Measurements from ENCODE around the gene DCST2. TPM values are rescaled to one million over a fixed set of nuclear protein-coding genes. Genes with fewer than 3 reads are reported as not detected.

Gene DCST2
- total RNA-seq, 1 donor from 2014 or later: 0.80 TPM

GRCh38 chr1:154974102-154974807 lies 59.3 kb downstream of the DCST2 start, which contains the start of gene CKS1B:
CKS1B (plus strand) TSS chr1:154974681; CDS start chr1:154974746, 65 bp downstream.
- Mint-ChIP-seq H3K36me3 (ENCODE audit: low read depth) (peaks cover 33% of the 10 kb centered on the region), H3K27me3 (ENCODE audit: low read depth) (no peaks in the 10 kb centered on the region), H3K4me1 (ENCODE audit: low read depth) (peaks cover 32% of the 10 kb centered on the region), H3K9me3 (no peaks in the 10 kb centered on the region), H3K4me3 (ENCODE audit: low read depth) (no peak within 1 kb of the TSS), H3K27ac (no peak within 1 kb of the TSS)
- intact Hi-C loops (cut with micrococcal nuclease): loop anchor here (1.0 to 2.0 kb wide), 7 partner anchors 9 to 416 kb away; partner anchors contain the start of genes FLAD1, PYGO2 and UBE2Q1
- peak; percentile 97 for DNase-seq (ENCODE audit: low spot score)

GRCh38 chr1:154973344-154974101 lies 60.1 kb downstream of the DCST2 start:
- intact Hi-C loops (cut with micrococcal nuclease): loop anchor here (1.0 to 2.0 kb wide), 7 partner anchors 10 to 415 kb away; partner anchors contain the start of genes FLAD1, PYGO2 and UBE2Q1
- Mint-ChIP-seq H3K36me3 (ENCODE audit: low read depth) (peaks cover 33% of the 10 kb centered on the region), H3K9me3 (no peaks in the 10 kb centered on the region), H3K27ac (no peak overlapping the region), H3K4me3 (ENCODE audit: low read depth) (no peak overlapping the region), H3K4me1 (ENCODE audit: low read depth) (peaks cover 36% of the 10 kb centered on the region), H3K27me3 (ENCODE audit: low read depth) (no peaks in the 10 kb centered on the region)
- DNase-seq (ENCODE audit: low spot score): peak; percentile 92

GRCh38 chr1:154972517-154973343 lies 60.9 kb downstream of the DCST2 start:
- peak overlapping the region; percentile 75 for H3K27ac Mint-ChIP-seq
- no peaks in the 10 kb centered on the region for H3K9me3 Mint-ChIP-seq
- peaks cover 34% of the 10 kb centered on the region for H3K36me3 Mint-ChIP-seq (ENCODE audit: low read depth)
- no peak for DNase-seq (ENCODE audit: low spot score)
- peaks cover 35% of the 10 kb centered on the region for H3K4me1 Mint-ChIP-seq (ENCODE audit: low read depth)
- intact Hi-C loops (cut with micrococcal nuclease): no loop called here
- no peaks in the 10 kb centered on the region for H3K27me3 Mint-ChIP-seq (ENCODE audit: low read depth)
- no peak overlapping the region for H3K4me3 Mint-ChIP-seq (ENCODE audit: low read depth)

- no peaks in the 10 kb centered on the region for H3K27me3 Mint-ChIP-seq (ENCODE audit: low read depth)
- H3K27ac Mint-ChIP-seq: peak overlapping the region; percentile 75
- DNase-seq (ENCODE audit: low spot score): no peak
- no peak overlapping the region for H3K4me3 Mint-ChIP-seq (ENCODE audit: low read depth)
- no peaks in the 10 kb centered on the region for H3K9me3 Mint-ChIP-seq
- peaks cover 35% of the 10 kb centered on the region for H3K36me3 Mint-ChIP-seq (ENCODE audit: low read depth)
- intact Hi-C loops (cut with micrococcal nuclease): no loop called here
- H3K4me1 Mint-ChIP-seq (ENCODE audit: low read depth): peaks cover 35% of the 10 kb centered on the region
These were observed 61.4 kb downstream of the DCST2 start for GRCh38 chr1:154972213-154972516.

GRCh38 chr1:154971341-154971998 lies 62.1 kb downstream of the DCST2 start:
- H3K4me3 Mint-ChIP-seq (ENCODE audit: low read depth): peak overlapping the region; percentile 10

GRCh38 chr1:154970631-154971340 lies 62.8 kb downstream of the DCST2 start, which contains the start of gene SHC1:
SHC1 (minus strand) TSS chr1:154970747; CDS start chr1:154970526, 221 bp downstream.
- intact Hi-C loops (cut with micrococcal nuclease): no loop called here
- Mint-ChIP-seq H3K27me3 (ENCODE audit: low read depth) (no peaks in the 10 kb centered on the region), H3K4me1 (ENCODE audit: low read depth) (peaks cover 29% of the 10 kb centered on the region), H3K27ac (peak within 1 kb of the TSS; percentile 85), H3K9me3 (no peaks in the 10 kb centered on the region), H3K36me3 (ENCODE audit: low read depth) (peaks cover 43% of the 10 kb centered on the region), H3K4me3 (ENCODE audit: low read depth) (peak within 1 kb of the TSS; percentile 64)
- peak; percentile 39 for DNase-seq (ENCODE audit: low spot score)

More at GRCh38 chr1:154971341-154971998, 62.1 kb downstream of the DCST2 start:
- DNase-seq (ENCODE audit: low spot score): no peak
- Mint-ChIP-seq H3K4me1 (ENCODE audit: low read depth) (peaks cover 31% of the 10 kb centered on the region), H3K27me3 (ENCODE audit: low read depth) (no peaks in the 10 kb centered on the region), H3K36me3 (ENCODE audit: low read depth) (peaks cover 42% of the 10 kb centered on the region), H3K9me3 (no peaks in the 10 kb centered on the region), H3K27ac (peak overlapping the region; percentile 85)
- intact Hi-C loops (cut with micrococcal nuclease): no loop called here

- no peak for DNase-seq (ENCODE audit: low spot score)
- H3K9me3 Mint-ChIP-seq: no peaks in the 10 kb centered on the region
- H3K4me1 Mint-ChIP-seq (ENCODE audit: low read depth): peaks cover 29% of the 10 kb centered on the region
- no peaks in the 10 kb centered on the region for H3K27me3 Mint-ChIP-seq (ENCODE audit: low read depth)
- H3K27ac Mint-ChIP-seq: peak overlapping the region; percentile 67
- peaks cover 52% of the 10 kb centered on the region for H3K36me3 Mint-ChIP-seq (ENCODE audit: low read depth)
- intact Hi-C loops (cut with micrococcal nuclease): no loop called here
- H3K4me3 Mint-ChIP-seq (ENCODE audit: low read depth): no peak overlapping the region
These were observed 63.6 kb downstream of the DCST2 start for GRCh38 chr1:154969860-154970452.

- Mint-ChIP-seq H3K36me3 (ENCODE audit: low read depth) (peaks cover 57% of the 10 kb centered on the region), H3K27me3 (ENCODE audit: low read depth) (no peaks in the 10 kb centered on the region), H3K4me3 (ENCODE audit: low read depth) (no peak overlapping the region), H3K27ac (peak overlapping the region; percentile 67), H3K4me1 (ENCODE audit: low read depth) (peaks cover 29% of the 10 kb centered on the region), H3K9me3 (no peaks in the 10 kb centered on the region)
- intact Hi-C loops (cut with micrococcal nuclease): no loop called here
- DNase-seq (ENCODE audit: low spot score): no peak
These were observed 64.3 kb downstream of the DCST2 start for GRCh38 chr1:154969246-154969645.

GRCh38 chr1:154968731-154969130 lies 64.8 kb downstream of the DCST2 start:
- intact Hi-C loops (cut with micrococcal nuclease): no loop called here
- H3K36me3 Mint-ChIP-seq (ENCODE audit: low read depth): peaks cover 62% of the 10 kb centered on the region
- peaks cover 32% of the 10 kb centered on the region for H3K4me1 Mint-ChIP-seq (ENCODE audit: low read depth)
- H3K27ac Mint-ChIP-seq: no peak overlapping the region
- no peaks in the 10 kb centered on the region for H3K27me3 Mint-ChIP-seq (ENCODE audit: low read depth)
- DNase-seq (ENCODE audit: low spot score): no peak
- H3K9me3 Mint-ChIP-seq: no peaks in the 10 kb centered on the region
- H3K4me3 Mint-ChIP-seq (ENCODE audit: low read depth): no peak overlapping the region
